Stimulated activated CD8-positive, alpha-beta memory T cell treated with anti-CD3 and anti-CD28 coated beads, Interleukin-2, amount 100 ng/mL, for 48 hours (primary cell): ENCODE measurements around the gene C13orf46.

Experiments
- DNase-seq, 2 donors: peaks; one replicate each; pipeline ENCODE4 v3.0.0-alpha.2; 2020; ENCODE audit warnings: low read depth in 2 of 2

Gene C13orf46

DNA sequence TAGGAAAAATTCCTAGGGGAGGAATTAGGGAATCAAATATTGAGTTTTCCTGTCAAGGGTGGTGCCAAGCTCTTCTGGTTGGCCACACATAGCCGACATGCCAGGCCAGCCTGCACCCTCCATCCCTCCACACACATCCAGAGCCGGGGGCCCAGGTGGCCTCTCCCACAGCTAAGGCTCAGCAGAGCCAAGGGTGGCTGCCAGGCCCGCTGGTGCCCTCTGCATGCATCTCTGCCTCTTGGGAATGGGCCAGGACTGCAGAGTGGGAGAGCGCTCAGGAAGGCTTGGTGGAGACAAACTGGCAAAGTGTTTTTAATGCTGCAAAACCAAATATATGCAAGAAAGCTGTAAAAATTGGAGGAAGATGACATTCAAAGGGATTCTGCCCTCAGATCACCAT lies 67.3 kb downstream of the C13orf46 start:
- no peak for DNase-seq

DNA sequence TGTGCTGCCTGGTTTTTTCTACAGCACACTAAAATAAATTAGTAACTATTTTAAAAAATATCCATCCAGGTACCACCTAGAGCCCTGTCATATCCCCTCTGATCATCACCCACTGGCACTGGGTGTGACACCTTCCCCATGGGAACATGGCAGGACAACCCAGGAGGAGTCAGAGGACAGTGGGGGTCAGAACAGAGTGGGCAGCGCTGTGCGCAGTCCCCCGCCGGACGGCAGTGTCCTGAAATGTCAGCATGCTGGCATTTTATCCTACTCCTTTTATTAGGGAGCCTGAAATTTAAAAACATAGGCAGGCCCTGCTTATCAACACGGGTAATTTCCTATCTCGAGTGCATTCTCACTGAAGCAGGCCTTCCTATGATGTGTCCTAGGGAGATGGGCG lies 67.9 kb downstream of the C13orf46 start:
- DNase-seq: no peak

DNA sequence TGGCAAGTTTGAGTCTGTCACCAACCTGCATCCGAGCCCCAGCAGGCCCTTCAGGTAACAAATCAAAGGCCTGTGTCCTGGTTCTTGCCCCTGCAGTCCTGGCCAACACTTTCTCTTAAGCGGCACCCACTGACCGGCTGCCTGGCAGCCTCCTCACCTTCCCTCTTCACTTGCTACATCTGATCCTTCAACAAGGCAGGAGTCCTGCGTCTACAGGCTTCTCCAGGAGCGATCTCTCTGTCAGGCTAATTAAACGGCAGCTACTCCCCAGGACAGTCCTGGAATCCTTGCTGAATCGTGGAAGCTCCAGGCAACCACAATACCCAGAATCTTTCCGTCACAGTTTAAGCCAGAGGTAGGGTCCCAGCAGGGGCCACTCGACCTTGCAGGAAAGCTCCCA lies 68.9 kb downstream of the C13orf46 start:
- no peak for DNase-seq

DNA sequence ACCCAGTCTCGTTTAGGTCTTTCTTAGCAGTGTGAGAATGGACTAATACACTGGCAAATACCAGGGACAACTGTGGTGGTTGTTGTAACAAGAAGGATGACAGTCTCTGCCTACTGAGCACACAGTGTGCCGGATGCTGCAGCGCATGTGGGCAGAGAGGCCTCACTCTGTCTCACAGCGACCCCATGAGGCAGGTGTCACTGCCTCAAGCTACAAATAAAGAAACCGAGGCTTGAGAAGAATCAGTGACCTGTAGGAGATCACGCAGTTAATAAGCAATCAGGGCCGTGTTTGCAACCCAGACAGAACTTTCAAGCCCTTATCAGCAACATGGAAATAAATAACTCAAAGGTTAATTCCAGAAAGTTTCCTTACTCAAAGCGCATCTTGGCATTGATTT lies 69.5 kb downstream of the C13orf46 start:
- no peak for DNase-seq

DNA sequence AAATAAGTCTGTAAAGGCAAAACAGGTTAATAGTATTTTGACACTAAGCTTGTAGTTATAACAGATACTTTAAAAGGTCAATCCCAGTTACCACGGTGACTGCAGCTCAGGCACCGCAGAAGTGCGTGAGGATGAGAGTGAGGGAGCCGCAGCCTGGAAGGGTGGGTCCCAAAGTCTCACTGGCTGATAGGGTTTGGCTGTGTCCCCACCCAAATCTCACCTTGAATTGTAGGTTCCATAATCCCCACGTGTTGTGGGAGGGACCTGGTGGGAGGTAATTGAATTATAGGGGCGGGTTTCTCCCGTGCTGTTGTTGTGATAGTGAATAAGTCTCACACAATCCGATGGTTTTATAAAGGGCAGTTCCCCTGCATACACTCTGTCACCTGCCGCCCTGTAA lies 70.0 kb downstream of the C13orf46 start:
- DNase-seq: no peak
